Midbrain (tissue), 1 donor: ENCODE data around the gene WWOX.

Experiments
- DNase-seq: peaks from one replicate; lab custom pipeline; 2025; lab: John Stamatoyannopoulos, UW

WWOX gene

DNA sequence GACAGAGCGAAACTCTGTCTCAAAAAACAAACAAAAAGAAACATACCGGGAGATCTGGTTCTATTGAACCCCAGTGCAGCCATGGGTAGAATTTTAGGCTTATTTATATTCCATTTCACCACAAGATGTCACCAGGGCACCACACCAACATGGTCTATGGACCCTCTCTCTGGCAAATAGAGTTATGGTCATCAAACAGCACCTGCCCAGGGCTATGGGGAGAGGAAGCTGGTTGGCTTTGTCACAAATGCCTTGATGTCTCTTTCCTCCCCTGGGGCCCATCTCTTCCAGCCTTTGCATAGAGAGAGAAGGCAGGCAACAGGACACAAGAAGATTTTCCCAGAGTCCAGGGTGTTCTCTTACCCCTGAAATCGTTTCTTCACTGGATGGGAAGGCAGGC is 128.4 kb downstream of the WWOX start:
- DNase-seq: no peak

DNA sequence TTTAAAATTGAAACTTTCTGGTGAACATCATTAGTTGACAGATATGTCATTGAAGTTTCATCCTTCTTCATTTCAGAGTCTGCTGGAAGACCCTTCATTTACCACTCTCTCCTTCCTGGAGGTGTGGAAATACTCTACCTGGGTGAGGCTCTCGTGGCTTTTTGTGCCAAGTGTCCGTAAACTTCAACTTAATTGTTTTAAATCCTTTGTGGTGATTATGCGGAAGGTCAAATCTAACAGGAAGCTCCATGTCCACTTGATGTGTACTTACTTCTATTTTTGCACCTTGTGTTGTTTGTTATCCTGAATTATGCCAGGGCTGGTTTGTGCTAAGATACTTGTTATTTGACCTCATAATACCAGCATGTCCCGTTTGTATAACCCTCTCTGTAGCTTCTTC is 129.2 kb downstream of the WWOX start:
- no peak for DNase-seq

DNA sequence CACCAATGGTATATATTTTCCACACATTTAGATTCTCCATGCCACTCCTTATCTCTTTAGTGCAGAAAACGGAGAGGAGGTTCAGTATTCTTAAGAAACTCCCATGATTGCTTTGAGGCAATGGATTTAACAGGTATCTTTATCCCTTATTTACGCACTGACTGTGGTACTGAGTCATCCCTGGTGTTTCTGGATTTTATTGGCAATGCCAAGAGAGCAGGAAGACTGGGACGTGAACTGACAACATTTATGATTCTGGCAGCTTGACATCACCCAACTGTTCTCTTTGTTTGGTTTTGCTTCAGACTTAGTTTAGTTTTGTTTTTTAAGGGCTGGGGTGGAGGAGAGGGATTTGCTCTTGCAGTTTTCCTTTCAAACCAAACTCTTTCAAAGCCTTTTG is 131.4 kb downstream of the WWOX start:
- DNase-seq: no peak

DNA sequence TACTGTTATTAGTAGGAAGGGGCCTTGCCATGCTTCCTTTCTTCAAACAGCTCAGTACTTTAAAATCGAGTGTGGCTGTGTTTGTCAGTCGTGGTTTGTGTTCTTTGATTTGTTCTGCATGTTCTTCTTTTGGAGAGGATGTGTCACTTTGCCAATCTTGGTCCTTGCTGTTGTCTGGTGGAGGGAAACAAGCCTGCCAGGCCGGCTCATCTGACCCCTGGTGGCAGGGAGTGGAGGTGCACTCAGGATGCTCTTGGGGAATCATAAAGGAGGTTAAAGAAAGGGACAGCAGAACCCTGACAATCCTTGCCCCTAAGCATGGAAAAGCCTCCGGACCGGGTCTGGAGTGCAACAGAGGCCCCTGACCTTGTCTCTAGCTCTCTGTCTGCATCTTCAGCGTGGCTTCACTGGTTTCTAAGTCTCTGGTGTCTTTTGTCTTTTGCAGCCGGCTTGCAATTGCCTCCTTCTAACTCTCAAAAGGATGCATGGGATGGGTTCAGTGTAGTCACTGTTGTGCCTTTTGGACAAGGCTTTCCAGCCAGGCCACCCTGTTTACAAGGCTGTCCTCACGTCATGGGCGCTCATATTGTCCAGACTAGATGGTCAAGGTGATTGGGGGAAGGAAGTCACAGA is 135.8 kb downstream of the WWOX start:
- peak; percentile 82 for DNase-seq

DNA sequence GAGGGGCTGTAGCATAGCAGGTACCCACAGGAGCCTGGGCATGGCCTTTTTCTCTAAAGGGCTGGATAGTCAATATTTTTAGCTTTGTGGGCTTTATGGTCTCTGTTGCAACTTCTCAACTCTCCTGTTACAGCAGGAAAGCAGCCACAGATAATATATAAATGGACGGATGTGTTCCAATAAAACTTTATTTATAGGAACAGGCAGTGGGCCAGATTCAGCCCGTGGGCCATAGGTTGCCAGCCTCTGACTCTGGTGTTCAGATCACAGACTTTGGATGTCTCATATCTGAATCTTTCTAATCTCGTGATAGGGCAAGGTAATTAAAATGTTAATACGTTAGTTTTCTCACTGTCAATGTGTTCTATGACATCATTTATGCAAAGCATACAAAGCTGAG is 136.4 kb downstream of the WWOX start:
- no peak for DNase-seq

GRCh38 chr16:78237841-78238240 is 138.4 kb downstream of the WWOX start:
- no peak for DNase-seq

- no peak for DNase-seq
These were observed 141.2 kb downstream of the WWOX start for GRCh38 chr16:78240459-78241222.

DNA sequence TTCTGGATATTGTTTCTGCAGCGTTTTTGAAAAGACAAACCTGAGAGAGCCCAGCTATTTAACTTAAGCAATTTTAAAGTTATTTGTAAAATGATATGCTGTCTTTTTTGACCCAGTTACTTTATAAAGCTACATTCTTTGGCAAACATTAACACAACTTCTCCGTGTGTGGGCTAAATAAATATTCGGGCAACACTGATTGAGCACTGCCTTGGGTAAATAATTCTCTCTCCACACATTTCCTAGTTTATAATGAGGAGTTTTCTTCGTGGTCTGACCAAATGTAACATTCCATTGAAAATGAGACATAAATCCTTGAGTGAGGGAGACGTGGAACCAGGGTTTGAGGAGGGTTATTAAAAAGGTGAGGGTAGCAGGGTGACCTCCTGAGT is 142.8 kb downstream of the WWOX start:
- no peak for DNase-seq

DNA sequence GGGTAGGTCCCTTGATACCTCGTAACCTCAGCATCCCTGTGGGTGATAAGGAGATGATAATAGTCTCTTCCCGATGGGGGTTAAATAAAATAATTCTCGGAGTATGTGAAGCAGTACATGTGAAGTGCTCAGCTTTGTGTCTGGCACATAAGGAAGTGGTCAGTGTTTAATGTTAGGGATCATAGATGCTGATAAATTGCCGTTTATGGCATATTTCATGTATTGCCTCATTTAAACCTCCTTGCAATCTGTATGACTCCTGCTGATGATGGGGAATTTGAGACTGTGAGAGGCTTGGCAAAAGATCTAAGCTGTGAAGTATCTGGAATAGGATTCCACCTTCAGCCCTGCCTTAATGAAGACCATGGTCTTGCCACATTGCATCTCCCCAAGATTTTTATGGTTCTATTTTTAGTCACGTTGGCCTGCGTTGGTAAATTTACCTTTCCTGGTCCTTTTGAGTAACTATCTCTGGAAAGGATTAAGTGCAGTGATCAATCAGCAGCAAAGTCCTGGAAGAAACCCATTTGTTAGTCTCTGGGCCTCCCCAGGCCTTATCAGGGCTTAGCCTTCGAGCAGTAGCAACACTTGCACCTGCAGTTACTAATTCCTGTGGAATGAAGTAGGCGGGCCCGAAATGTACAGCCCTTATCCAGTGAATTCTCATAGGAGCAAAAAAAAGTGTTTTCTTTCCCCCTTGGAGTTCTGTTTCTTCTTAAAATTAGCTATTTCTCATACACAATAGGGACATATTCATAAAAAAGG is 144.9 kb downstream of the WWOX start:
- no peak for DNase-seq

DNA sequence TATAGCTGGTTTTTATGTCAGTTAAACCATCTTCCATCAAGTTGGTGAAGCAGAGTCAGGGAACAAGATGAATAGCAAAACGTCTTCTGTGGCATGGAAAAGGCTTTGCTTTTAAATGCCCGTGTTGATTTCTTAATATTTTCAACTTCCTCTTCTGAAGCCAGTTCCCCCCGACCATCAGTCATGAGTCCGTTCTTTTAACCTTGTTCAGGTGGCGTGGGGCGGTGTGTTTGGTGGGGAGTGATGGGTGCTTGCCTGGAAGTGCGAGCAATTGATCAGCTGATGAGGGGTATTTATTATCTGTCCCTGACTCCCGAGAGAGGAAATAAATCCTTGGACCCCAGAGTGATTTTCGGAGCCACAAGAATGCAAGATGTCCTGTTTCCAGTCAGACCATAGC is 147.1 kb downstream of the WWOX start:
- DNase-seq: no peak

- no peak for DNase-seq
These were observed 149.6 kb downstream of the WWOX start for GRCh38 chr16:78249056-78249455.

- no peak for DNase-seq
These were observed 150.4 kb downstream of the WWOX start for GRCh38 chr16:78249832-78250231.

- DNase-seq: no peak
These were observed 151.7 kb downstream of the WWOX start for GRCh38 chr16:78251115-78251514.

DNA sequence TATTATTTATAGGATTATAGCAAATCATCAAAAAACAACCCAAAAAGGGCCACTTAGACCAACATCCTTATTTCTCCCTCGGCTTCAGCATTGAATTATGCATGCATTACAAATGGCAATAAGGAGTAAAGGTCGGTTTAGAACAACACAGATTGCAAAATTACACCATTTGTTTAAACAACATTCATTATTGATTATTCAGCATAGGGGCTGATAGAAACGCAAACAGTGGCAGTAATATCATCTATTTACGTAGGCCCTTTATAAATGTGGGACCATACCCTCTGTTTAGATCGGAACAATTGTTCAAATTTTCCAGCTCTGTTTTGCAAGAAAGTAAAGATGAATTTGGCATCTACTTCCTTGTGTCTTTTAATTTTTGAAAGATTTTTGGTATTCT is 153.3 kb downstream of the WWOX start:
- DNase-seq: no peak

DNA sequence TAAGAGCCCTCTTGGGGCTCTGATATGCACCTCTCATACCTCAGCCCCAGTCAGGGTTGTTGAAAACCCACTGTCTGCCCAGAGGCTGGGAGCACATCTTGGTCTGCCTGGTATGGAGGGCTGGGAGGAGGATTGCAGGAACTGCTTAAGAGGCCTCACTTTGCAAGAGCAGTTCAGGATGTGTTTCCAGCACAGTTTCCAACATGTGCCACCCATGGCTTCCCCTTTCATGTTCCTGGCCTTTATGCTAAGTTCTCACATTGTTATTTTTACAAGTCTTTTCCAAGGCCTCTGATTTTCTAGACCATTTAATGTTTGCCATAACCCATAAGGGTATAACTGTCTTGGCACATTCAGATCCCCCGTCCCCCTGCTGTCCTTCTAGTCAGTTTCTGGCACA is 155.4 kb downstream of the WWOX start:
- no peak for DNase-seq

DNA sequence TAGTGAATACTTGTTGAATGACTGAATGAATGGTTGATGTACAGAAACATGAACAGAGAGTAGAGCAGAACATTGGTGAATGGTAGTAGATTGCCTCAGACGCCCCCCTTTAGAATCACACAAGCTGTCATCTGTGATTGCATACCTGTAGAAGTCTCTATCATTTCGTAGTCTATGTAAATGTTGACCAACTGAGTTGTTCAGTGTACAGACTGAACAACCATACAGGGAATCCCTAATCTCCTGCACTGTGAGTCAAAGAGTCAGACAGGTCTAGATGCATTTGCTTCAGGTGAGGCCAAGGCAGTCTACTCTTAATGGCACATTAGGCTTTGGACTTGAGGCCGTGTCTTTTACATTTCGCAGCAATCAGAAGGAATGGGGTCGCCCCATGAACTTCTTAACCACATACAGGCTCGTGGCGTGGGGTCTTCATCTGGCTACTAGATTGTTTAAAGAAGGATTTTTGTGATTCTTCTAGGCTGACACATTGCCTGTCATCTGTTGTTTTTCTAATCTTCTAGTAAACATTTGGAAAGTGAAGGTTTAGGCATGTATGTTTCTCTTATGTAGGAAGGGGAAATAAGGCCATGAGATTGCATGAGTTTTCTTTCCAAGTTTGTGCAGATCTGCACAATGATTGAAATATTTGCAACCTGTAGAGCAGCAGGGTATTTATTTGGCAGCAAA is 157.4 kb downstream of the WWOX start:
- no peak for DNase-seq

DNA sequence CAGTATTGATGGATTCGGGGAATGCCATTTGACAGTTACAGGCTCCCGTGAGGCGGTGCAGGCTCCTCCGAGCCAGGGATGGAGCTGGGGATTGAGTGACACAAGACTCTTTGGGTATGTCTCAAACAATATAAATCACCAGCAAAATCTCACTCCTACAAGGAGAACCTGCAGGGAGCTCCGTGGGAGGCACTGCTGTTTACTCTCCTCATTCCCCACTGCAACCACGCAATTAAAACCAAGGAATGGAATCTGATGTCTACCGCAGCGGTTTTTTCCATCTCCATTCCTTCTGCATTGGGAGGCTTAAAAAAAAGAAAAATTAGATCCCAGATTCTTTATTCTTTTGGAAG is 157.9 kb downstream of the WWOX start:
- DNase-seq: no peak

GRCh38 chr16:78258375-78259065 is 159.1 kb downstream of the WWOX start:
- peak; percentile 13 for DNase-seq

- DNase-seq: no peak
These were observed 160.4 kb downstream of the WWOX start for GRCh38 chr16:78259873-78260272.

GRCh38 chr16:78264642-78265041 is 165.2 kb downstream of the WWOX start:
- DNase-seq: no peak

DNA sequence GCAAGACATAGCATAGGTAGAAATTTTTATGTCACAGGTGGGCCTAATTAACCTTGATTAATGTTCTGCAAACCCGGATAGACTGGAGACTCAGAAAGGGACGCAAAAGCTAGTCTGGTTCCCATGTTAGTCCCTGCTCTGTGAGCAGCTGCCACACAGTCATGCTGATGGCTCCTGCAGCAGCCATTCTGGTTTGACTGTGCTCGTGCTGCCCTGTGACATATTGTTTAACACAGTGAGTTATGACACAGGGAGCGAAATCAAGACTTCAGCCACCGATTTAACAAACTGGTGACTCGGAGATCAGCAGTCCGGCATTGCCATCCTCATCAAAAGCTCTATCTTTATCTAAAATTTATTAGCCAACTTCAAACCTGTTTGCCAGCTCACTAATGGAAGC is 169.8 kb downstream of the WWOX start:
- DNase-seq: no peak

- DNase-seq: no peak
These were observed 172.5 kb downstream of the WWOX start for GRCh38 chr16:78271981-78272380.
